ENCODE data around the gene LRIT1.

Gene LRIT1

DNA sequence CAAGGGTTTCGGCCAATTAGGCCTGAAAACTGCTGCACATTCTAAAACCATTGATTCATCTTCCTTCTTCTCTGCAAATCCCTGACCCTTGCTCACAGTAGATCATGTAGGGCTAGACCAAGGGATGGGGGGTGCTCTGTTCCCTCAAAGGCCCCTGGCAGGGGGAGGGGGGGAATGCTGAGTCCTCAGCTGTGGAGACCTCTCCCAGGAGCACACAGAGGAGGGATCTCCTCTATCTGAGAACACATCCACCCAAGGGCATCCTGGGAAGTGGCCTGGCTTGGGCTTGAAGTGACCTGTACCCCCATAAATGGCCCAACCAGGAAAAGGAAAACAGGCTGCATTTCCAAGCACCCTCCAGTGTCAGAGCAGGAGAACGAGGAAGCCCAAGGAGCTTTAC lies 48.0 kb downstream of the LRIT1 start:
- DNase-seq (ENCODE audit: low spot score): no peak

DNA sequence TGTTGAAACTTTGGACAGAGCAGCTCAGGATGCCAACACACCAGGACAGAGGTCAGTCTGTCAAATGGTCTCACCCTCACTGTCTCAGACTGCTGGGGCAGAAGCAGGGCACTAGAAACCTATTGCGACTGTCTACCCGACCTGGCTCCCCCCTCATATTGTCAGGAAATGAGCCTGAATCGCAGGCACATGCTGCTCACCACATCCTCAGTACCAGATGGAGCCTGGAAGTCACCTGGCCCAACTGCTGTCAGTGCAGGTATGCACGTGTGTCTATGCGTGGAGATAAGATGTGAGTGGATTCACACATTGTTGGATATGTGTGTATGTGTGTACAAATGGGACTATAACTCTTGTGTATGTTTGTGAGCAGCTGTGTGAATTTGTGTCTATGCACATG lies 50.2 kb downstream of the LRIT1 start:
- DNase-seq (ENCODE audit: low spot score): no peak

DNA sequence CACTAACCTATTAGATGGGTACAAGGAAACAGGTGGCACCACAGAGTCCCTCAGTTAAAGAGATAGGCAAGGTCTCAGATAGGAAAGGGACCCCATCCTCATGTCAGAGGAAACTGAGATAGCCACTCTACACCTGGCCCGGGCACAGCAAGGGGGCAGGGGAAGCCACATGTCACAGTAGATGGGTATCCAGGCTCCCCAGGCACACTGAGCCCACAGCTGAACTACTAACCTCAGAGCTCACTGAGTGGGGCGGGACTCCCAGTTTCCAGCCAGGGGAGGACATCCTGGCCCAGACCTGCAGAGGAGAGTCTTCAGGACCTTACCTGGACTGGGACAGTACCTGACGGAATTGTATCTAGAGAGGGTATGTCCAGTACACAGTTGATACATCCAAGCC lies 50.7 kb downstream of the LRIT1 start:
- DNase-seq (ENCODE audit: low spot score): no peak

DNA sequence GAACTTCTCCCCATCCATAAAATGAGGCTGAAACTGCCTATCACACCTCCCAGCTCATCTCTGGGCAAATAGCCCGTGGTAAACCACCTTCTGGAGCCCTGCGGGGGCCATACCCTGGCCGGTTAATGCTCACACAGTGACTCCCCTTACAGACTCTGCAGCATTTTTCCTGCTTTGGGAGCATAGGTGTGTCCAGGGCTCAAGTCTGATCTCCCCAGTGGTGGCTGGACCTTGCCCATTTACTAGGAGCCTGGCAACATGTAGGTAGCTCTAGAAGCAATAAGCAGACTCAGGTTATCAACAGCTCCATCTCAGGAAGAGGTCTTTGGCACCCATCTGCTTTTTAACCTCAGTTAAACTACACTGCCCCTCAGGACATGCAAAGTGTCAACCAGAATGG lies 52.5 kb downstream of the LRIT1 start:
- no peak for DNase-seq (ENCODE audit: low spot score)

DNA sequence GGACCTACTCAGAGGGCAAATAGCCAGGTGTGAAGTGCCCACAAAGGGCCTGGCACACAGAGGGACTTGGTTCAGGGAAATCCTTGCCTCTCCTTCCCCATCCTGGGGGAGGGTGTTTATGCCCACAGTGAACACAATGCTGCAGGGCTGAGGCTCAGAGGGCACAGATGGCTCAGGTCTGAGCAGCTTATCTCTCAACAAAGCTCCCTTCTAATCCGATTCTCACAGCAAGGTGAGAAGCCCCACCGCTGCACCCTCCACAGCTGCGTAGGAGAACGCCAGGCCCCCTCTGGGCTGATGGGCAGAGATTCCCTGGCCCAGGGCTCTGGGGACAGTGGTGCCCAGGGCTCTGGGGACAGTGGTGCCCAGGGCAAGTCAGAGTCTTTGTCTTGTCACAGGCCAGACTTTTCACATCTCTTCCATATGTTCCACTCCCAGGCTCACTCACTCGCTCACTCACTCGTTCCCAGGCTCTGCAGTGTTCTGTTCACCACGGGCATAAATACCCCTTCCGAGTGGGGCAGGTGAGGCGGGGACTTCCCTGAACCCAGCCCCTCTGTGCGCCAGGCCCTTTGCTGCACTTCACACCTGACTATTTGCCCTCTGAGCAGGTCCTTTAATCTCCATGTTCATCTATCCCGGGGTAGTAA lies 55.7 kb downstream of the LRIT1 start:
- DNase-seq (ENCODE audit: low spot score): no peak

DNA sequence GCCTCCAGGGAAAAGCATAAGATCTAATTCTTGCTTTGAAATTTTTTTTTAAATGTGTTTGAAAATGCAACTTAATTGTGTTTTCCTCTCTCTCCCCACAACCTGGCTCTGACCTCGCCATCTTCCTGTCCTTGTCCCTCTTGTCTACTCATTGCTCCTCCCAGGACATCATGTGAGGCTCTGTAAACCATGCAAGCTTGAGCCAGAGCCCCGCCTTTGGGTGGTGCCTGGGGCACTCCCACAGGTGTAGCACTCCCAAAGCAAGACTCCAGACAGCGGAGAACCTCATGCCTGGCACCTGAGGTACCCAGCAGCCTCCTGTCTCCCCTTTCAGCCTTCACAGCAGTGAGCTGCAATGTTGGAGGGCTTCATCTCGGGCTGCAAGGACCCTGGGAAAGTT lies 56.8 kb downstream of the LRIT1 start:
- DNase-seq (ENCODE audit: low spot score): no peak

DNA sequence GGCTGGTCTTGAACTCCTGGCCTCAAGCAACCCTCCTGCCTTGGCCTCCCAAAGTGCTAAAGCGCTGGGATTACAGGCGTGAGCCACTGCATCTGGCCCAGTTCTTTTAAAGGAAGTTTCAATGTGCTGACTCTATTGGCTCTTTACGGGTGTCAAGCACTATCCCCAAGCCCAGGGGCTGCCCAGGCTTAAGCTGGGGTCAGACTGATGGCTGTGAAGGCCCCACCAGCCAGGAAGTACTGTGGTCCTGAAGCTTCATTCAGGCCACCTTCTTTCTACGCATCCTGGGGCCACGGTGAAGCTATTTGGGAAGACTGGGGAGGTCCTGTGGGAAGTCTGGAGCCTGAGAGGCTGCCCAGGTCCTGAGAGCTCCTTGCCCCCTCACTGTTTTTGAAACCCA lies 59.7 kb downstream of the LRIT1 start:
- no peak for DNase-seq (ENCODE audit: low spot score)

Data from RKO (cell line).